GM12891 (cell line): ENCODE data around the gene KRT81.

Experiments
- POLR2A ChIP-seq: IDR thresholded peaks from 2 replicates; pipeline ENCODE4 v1.6.1; 2011; ENCODE audit warnings: low read depth, low read length, control low read depth
- POU2F2 ChIP-seq: IDR thresholded peaks from 2 replicates; pipeline ENCODE4 v1.6.1; 2011; ENCODE audit warnings: low read depth, mild to moderate bottlenecking, control low read depth, low read length, moderate library complexity
- TAF1 ChIP-seq: IDR thresholded peaks from 2 replicates; pipeline ENCODE4 v1.6.1; 2011; ENCODE audit warnings: low read depth, low read length, control low read depth

DNA sequence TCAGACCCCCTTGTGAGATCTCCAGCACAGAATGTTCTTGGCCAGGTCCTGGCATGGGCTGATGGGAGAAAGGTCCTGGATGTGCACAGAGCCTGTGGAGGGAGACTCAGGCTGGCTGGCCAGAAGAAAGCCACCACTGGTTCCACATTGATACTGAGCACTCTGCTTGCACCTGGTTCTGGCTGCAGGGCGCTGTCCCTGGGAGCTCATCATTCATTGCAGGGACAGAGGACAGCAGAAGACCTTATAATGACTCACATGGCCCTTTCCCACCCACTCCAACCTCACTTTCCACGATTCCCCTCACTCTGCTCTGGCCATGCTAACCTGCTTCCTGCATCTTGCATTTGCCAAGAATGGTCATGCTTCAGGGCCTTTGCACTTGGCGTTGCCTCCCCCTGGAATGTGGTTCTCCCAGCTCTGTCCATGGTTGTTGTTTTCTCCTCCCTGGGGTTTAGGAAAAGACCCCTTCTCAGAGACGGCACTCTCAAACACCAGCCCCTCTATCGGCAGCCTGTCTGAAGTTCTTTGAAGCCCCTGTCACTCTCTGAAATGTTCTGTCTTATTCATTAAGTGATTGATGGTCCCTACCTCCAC lies 48.0 kb downstream of the KRT81 start:
- TF ChIP-seq POU2F2 (no peak), POLR2A (no peak), TAF1 (no peak)
